NOMO-1 treated with DMSO at 0.1 percent for 48 hours (cell line): ENCODE data around the gene FBXW2.
A peak's percentile ranks its signal among the peaks of the same experiment; 100 is the strongest.
"Not testable (repeated sequence)": the region's sequence is repeated elsewhere in the genome, so short reads cannot be mapped to it uniquely, and the experiment has no call there.

Experiments
- DNase-seq: peaks from one replicate; lab custom pipeline; 2025; ENCODE audit not compliant: unreplicated experiment; lab: John Stamatoyannopoulos, UW

The FBXW2 gene, protein sequence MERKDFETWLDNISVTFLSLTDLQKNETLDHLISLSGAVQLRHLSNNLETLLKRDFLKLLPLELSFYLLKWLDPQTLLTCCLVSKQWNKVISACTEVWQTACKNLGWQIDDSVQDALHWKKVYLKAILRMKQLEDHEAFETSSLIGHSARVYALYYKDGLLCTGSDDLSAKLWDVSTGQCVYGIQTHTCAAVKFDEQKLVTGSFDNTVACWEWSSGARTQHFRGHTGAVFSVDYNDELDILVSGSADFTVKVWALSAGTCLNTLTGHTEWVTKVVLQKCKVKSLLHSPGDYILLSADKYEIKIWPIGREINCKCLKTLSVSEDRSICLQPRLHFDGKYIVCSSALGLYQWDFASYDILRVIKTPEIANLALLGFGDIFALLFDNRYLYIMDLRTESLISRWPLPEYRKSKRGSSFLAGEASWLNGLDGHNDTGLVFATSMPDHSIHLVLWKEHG

DNA sequence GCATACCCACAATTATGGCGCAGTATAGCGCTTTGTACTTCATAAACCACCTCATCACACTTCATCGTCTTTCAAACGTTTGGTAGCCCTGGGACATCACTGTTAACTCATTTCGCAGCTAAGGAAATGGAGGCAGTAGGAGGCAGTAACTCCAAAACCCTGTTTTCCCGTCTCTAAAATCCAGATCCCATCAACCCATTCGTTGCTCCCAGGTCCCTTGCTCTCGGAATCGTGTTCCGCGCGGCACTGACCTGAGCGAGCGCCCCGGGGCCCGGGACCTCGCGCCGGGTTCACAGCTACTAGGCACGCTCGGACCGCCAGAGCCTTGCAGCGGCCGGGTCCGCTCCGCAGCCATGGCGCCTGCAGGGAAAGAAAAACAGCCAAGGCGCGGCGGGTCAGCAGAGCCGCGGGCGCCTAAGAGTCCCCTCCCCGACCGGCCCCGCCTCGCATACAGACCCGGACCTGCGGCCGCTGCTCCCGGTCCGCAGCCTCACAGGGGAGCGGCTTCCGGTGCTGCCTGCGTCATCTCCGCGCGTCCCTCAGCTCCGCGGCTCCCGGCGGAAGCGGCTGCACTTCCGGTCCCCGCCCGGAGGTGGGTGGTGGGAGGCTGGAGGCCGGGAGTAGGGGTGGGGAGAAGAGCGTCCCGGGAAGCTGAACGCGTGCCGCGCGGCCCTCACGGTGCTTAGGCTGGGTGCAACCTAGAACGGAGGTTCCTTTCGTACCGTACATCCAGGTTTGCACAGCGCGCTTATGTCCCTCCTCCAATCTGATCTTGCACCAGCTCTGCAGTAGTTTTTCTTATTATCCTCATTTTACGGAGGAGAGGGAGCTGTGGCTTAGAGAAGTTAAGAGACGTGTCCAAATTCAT is at the start of gene FBXW2:
FBXW2 (minus strand) TSS at position 519 of the 868 bp plus-strand sequence. CDS start 5,158 bp downstream, outside the sequence.
- peak; percentile 81 for DNase-seq

DNA sequence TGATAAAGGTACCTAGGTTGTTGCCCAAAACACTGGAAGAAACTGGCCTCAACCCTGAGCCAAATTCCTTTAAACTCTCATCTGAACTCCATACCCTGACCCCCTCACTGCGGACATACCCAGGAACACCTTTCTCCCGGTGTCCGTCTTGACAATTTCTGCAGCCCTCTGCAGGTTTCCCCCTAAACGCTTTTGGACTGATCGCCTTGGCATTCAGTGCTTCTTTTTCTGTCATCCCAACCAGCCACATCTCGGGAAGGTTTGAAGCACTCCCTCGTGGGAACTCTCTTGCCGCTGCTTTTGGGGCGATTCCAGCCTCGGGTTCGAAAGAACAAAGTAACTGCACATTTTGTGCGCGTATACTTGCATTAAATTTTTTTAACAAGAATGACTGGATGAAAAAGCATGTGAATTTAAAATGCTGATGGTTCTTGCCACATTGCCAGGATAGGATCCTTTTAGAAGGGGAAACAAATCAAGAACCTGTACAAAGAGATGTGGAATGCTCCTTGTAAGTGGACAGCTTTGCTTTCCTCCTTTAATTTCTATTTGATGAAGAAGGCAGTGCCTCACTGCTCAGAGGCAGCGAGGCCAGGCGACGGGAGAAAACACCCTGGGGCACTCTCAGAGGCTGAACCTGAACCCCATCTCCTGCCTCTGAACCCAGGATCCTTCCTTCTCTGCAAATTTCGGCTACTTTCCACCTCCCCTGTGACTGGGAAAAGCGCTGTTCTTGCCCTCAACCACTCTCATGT is 48.9 kb upstream of the FBXW2 start:
- DNase-seq = peak; percentile 21

DNA sequence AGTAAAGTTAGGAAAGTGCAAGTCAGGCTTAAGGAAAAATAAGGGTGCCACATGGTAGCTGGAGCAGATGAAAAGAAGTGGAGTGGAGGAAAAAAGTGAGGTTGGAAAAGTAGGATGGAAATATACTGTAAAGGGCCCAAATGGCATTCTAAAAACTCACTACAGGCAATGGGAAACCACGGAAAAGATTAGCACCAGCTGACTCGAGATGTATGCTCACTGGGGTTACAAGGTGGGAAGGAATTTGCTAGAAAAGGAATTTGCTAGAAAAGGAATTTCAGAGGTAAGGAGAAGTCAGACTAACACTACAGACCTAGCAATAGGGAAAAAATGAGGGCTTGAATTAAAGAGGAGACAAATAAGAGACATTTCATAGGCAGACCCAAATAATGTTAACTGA is 45.9 kb upstream of the FBXW2 start:
- no peak for DNase-seq

DNA sequence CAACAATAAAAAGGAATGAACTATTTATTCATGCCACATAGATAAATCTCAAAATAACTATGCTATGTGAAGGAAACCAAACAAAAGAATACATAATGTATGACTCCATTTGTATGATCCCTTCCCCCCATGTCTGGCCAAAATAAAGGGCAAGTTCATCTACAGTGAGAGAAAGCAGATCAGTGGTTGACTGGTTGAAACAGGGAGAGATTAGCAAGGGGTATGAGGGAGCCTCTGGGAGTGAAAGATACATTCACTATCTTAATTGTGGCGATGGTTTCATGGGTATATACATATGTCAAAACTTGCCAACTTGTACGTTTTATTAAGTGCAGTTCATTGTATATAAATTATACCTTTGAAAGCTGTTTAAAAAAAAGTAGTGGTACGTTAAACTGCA is 44.7 kb upstream of the FBXW2 start:
- DNase-seq = no peak

DNA sequence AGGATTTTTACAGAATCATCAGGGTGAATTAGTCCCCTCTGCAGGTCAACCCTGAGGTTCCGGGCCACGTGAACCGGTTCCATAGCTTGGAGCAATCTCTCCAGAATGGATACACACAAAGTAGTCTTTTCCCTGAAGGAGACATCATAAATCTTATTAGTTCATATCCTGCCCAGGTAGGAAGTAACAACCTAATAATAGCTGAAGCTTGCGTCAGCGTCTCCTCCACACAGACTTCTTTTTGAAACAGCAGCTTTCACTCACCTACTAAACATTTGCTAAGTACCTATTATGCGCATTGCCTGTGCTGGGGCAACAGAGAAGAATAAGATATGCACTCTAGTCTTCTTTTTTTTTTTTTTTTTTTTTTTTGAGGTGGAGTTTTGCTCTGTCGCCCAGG is 40.1 kb upstream of the FBXW2 start:
- no peak for DNase-seq

DNA sequence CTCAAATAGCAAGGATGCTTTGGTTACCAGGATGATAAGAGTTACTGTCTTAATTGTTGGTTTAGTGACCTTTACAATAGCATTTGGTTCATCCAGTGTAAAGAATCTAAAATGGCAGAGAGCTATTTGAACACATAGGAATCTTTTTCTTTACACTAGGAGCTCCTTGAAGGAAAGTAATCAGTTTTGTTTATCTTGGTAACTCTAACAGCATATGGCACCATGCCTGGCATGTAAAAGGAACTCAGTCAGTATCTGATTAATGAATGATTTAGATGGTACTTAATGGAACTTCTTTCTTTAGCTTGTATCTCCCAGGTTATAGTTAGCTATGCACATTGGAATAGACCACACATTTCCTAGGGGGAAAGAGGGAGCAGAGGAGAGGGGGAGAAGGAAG is 39.6 kb upstream of the FBXW2 start:
- DNase-seq = no peak

DNA sequence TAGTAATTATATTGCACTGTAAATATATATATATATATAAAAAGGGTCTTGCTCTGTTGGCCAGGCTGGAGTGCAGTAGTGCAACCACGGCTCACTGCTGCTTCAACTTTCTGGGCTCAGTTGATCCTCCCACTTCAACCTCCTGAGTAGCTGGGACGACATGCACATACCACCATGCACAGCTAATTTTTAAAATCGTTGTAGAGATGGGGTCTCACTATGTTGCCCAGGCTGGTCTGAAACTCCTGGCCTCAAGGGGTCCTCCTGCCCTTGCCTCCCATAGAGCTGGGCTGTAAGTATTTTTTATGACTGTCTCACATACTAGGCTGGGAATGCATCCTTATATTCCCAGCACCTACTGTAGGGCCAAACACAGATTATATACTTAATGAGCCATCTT is 37.6 kb upstream of the FBXW2 start:
- DNase-seq = no peak

DNA sequence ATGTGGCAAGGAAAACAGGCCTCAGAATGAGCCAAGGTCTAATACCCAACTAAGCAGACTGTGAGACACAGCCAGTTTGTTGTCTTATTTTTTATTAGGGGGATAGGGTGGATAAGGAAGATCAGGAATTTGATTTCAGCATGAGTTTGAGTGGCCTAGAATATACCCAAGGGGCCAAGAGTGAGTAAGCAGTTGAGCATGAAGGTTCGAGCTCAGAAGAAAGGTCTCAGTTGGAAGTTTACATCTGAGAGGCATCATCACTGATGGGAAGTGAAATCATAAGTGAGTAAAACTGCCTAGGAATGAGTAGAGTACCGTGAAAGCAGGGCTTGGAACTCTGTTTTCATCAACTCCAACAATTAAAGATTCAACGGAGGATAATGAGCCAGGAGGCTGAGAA is 36.9 kb upstream of the FBXW2 start:
- DNase-seq = no peak

DNA sequence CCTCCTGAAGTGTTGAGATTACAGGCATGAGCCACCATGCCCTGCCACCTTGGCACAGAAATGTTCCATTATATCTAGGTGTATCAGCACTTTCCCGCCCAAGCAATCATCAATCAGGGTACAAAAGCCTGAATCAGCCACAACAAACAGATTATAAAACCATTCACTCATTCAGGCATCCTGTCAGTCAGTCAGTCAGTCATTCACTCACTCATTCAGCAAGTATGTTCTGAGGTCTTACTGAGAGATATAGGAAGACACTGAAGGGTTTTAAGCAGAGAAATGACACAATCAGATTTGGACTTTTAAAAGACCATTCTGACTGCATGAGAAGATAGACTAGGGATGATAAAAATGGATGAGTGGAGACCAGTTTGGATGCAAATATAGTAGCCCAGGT is 36.4 kb upstream of the FBXW2 start:
- no peak for DNase-seq

DNA sequence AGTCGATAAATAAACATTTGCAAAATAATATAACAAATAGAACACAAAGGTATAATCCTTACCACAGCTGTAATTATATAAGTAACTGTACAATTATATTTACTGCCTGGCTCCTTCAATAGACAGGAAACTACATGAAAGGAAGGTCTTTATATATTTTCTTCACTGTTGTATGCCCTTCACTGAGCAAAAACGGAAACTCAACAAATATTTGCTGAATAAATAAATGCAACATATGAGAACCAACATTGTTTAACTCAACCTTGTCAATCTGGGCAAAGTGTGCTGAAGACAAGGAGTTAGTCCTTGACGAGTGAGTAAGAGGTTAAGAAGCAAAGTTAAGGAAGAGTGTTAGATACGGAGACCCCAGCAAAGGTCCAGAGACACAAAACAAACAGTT is 26.9 kb upstream of the FBXW2 start:
- DNase-seq = no peak

DNA sequence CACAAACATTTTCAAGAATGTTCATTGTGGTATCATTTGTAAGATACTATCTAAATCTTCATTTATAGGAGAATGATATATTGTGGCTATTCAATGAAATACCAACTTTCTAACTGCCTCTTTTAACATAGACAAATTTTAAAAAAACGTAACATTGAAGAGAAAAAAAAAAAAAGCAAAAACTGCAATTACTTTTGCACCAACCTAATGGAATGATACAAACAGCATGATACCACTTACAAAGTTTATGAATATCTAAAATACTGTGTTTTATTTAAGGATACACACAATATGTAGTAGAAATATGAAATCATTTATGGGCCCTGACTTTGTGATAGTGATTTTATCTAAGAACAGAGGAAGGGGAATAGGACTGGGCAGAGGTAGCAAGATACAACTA is 25.4 kb upstream of the FBXW2 start:
- no peak for DNase-seq

DNA sequence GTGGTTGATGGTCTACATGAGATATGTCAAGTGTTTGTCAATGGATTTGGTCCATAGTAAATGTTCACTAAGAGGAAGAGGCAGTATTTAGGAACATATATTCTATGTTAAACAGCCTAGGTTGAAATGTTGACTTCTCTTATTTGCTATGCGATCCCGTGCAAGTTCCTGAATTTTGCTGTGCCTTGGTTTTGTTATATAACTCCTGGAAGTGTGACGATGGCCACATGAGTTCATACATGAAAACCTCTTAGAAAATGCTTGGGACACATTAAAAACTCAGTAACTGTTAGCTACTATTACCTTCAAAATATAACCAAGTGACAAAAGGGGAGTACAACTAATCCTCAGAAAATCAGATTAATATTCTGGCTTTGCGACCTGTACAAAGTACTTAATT is 21.9 kb upstream of the FBXW2 start:
- no peak for DNase-seq

DNA sequence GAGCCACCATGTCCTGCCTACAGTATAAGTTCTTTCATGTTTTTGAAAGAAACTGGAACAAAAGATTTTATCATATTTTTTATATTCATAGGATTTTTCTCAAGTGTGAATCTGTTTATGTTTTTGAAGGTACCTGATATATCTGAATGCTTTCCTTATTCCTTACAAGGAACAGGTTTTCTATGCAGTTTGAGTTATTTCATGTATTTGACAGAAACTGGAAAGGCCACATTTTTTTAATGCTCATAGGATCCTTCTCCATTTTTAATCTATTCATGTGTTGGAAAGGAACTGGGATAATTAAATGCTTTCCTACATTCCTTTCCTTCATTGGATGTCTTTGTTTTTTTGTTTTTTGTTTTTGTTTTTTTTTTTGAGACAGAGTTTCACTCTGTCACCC is 15.7 kb upstream of the FBXW2 start:
- no peak for DNase-seq

DNA sequence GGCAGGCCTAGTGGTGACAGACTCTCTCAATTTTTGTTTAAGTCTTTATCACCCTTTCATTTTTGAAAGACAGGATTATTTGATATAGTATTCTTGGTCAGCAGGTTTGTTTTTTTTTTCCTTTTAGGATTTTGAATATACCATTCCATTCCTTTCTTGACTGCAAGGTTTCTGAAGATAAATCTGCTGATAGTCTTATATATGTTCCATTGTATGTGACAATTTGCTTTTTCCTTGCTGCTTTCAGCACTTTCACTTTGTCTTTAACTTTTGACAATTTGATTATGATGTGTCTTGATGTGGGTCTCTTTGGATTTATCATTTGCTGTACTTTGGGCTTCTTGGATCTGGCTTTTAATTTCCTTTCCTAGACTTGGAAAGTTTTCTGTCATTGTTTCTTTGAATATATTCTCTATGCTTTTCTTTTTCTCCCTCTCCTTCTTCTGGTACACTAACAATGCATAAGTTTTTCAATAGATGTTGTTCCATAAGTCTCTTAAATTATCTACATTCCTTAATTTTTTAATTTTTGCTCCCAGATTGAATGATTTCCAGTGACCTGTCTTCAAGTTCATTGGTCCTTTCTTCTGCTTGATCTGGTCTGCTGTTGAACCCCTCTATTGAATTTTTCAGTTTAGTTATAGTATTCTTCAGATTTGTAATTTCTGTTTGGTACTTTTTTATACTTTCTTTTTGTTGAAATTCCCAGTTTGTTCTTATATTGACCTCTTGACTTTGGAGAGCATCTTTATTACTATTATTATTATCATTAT is 14.6 kb upstream of the FBXW2 start:
- no peak for DNase-seq

DNA sequence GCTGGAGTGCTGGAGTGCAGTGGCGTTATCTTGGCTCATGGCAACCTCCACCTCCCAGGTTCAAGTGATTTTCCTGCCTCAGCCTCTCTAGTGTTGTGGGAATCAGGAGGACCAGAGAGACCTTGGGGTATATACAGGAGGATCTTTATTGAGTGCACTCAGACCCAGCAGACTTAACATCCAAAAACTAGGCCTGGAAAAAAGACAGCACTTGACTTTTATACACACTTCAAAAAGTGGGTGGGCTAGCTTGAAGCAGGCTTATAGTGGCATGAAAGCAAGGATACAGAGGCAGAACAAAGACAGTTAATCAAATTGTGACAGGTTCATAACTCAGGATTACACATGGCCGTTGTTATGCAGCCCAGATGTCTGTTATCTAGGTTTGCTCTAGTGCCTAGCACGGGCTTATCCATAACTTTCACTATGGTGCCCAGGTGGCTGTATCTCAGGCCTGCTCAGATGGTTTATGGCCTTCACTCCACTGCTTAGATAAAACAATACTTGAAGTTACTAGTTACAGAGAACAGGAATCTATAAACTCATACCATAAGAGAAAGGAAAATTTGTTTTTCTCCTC is 11.7 kb upstream of the FBXW2 start:
- DNase-seq = not testable (repeated sequence)

DNA sequence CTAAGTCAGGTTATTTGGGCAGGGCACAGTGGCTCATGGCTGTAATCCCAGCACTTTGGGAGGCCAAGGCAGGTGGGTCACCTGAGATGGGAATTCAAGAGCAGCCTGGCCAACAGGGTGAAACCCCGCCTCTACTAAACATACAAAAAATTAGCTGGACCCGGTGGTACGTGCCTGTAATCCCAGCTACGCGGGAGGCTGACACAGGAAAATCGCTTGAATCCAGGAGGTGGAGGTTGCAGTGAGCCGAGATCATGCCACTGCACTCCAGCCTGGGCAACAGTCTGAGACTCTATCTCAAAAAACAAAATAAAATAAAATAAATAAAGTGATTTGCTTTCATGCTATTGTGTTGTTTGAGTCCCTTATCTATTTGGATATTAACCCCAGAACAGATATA is 8.2 kb upstream of the FBXW2 start:
- DNase-seq = no peak

DNA sequence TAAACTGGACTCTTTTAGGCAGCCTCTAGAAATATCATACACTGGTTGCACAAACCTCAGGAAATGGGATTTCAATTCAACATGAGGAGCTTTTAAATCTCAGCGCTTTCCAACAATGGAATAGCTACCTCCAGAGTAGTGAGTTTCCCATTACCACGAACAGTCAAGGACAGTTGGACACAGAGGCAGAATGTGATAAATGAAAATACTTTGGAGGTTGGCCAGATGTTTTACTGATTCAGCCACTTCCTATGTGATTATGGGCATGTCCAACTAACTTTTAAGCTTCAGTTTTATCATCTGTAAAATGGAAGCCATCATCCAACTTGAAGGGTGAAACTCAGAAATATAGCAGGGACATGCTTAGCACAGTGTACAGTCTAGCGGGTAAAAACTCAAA is 2.1 kb downstream of the FBXW2 start:
- DNase-seq = no peak

DNA sequence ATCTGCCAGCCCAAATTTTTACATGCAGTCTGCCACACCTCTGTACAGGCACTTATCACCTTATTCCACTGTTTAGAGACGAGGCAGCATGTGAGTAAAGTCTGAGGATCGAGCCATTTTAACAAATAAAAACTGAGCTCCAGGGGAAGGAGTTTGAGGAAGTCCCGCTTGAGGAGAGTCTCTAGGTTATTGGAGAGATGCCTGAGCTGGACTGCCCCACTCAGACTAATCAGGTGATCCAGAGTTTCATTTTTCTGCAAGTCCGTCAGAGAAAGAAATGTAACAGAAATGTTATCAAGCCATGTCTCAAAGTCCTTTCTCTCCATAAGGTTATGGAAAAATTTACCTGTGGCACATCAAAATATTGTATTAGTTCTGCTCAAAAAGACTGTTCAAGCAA is 5.3 kb downstream of the FBXW2 start:
- DNase-seq = peak; percentile 5

DNA sequence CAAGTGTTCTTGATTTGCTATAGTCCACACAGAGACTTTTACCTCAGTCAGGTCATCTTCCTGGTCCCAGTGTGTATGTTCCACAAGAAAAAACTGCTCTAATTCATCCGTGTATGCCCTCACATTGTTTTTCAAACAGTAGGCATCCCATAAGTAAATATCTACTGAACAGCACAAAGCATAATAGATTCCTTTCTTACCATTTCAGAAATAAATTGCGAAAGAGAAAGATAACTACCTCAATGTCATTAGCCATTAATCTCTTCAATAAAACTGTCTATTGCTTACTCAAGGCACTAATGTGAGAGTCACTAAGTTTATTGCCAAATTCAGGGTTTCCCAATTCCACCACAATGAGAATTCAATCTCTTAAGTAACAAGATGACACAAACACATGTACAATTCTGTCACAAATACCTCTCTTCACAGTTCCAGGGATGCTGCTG is 9.6 kb downstream of the FBXW2 start:
- DNase-seq = peak; percentile 97

DNA sequence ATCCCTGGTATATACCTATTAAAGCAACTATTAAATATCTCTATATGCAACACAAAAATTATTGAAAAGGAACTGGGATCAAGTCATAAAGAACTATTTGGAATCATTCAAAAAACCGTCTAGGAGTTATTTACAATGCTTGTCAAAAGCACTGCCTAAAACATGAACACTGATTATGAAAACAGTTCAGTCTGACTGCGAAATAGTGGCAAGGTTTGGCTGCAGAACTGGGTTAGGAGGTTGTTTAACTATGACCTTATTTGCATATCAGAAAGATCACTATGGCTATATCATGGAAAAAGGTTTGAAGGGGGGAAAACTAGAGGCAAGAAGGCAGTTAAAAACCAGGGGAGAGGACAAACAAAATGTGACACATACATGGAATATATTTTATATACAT is 12.0 kb downstream of the FBXW2 start:
- DNase-seq = no peak
